H9 (cell line): ENCODE measurements around the gene MRPS23. TPM values are rescaled to one million over a fixed set of nuclear protein-coding genes. Genes with fewer than 3 reads are reported as not detected.

Experiments used
- DNase-seq: peaks from one replicate; pipeline ENCODE4 v3.0.0-alpha.2; 2017
- H2AFZ ChIP-seq: one replicate; pipeline ENCODE4 v1.6.1; 2013; ENCODE audit warnings: mild to moderate bottlenecking, low read length, control low read depth, moderate library complexity
- H2AK5ac ChIP-seq: 2 replicates; pipeline ENCODE4 v1.6.1; 2013; ENCODE audit warnings: low read length, control low read depth, mixed read lengths; ENCODE audit not compliant: insufficient read length
- H2BK120ac ChIP-seq: one replicate; pipeline ENCODE4 v1.6.1; 2013; ENCODE audit warnings: low read depth, mild to moderate bottlenecking, low read length, control low read depth, inconsistent platforms; ENCODE audit not compliant: poor library complexity, severe bottlenecking
- H2BK12ac ChIP-seq: 2 replicates; pipeline ENCODE4 v1.6.1; 2013; ENCODE audit warnings: low read length, control low read depth, mixed read lengths, low read depth; ENCODE audit not compliant: insufficient read length
- H2BK15ac ChIP-seq: 2 replicates; pipeline ENCODE4 v1.6.1; 2013; ENCODE audit warnings: low read depth, low read length, control low read depth
- H2BK20ac ChIP-seq: one replicate; pipeline ENCODE4 v1.6.1; 2013; ENCODE audit warnings: low read depth, mild to moderate bottlenecking, low read length, control low read depth, inconsistent platforms; ENCODE audit not compliant: poor library complexity, severe bottlenecking
- H2BK5ac ChIP-seq: 2 replicates; pipeline ENCODE4 v1.6.1; 2013; ENCODE audit warnings: low read length, control low read depth, mixed read lengths; ENCODE audit not compliant: insufficient read length
- H3K14ac ChIP-seq: 2 replicates; pipeline ENCODE4 v1.6.1; 2013; ENCODE audit warnings: low read length, control low read depth; ENCODE audit not compliant: insufficient read depth
- H3K18ac ChIP-seq: 2 replicates; pipeline ENCODE4 v1.6.1; 2013; ENCODE audit warnings: low read depth, mild to moderate bottlenecking, mixed read lengths, low read length, control low read depth; ENCODE audit not compliant: insufficient read length
- H3K23ac ChIP-seq: 2 replicates; pipeline ENCODE4 v1.6.1; 2013; ENCODE audit warnings: low read length, control low read depth, mixed read lengths, low read depth; ENCODE audit not compliant: insufficient read length
- H3K23me2 ChIP-seq: 2 replicates; pipeline ENCODE4 v1.6.1; 2013; ENCODE audit warnings: low read depth, mild to moderate bottlenecking, mixed read lengths, low read length, control low read depth; ENCODE audit not compliant: insufficient read length, poor library complexity, severe bottlenecking
- H3K27ac ChIP-seq: 2 replicates; pipeline ENCODE4 v1.5.1; 2013; ENCODE audit warnings: low read length, control low read depth, mixed read lengths, low read depth; ENCODE audit not compliant: insufficient read length
- H3K27me3 ChIP-seq: 2 replicates; pipeline ENCODE4 v1.6.1; 2013; ENCODE audit warnings: low read length, control low read depth, inconsistent platforms; ENCODE audit not compliant: insufficient read depth
- H3K4ac ChIP-seq: 2 replicates; pipeline ENCODE4 v1.6.1; 2013; ENCODE audit warnings: low read depth, mild to moderate bottlenecking, control low read depth, inconsistent platforms, low read length, moderate library complexity
- H3K4me1 ChIP-seq: 2 replicates; pipeline ENCODE4 v1.6.1; 2013; ENCODE audit warnings: low read length, control low read depth, inconsistent platforms; ENCODE audit not compliant: insufficient read depth
- H3K4me2 ChIP-seq: 2 replicates; pipeline ENCODE4 v1.6.1; 2013; ENCODE audit warnings: low read length, control low read depth, mixed read lengths; ENCODE audit not compliant: insufficient read length, insufficient read depth
- H3K56ac ChIP-seq: 2 replicates; pipeline ENCODE4 v1.6.1; 2013; ENCODE audit warnings: low read depth, mild to moderate bottlenecking, mixed read lengths, low read length, control low read depth; ENCODE audit not compliant: insufficient read length
- H3K79me1 ChIP-seq: 2 replicates; pipeline ENCODE4 v1.6.1; 2013; ENCODE audit warnings: low read depth, mild to moderate bottlenecking, moderate library complexity, low read length, control low read depth, inconsistent platforms; ENCODE audit not compliant: insufficient read depth, poor library complexity, severe bottlenecking
- H3K79me2 ChIP-seq: 2 replicates; pipeline ENCODE4 v1.6.1; 2013; ENCODE audit warnings: low read length, control low read depth, inconsistent platforms; ENCODE audit not compliant: insufficient read depth
- H3K9ac ChIP-seq: 2 replicates; pipeline ENCODE4 v1.6.1; 2013; ENCODE audit warnings: low read length, control low read depth, mixed read lengths; ENCODE audit not compliant: insufficient read length; ENCODE audit errors: extremely low read depth
- H3K9me3 ChIP-seq: one replicate; pipeline ENCODE4 v1.6.1; 2013; ENCODE audit warnings: low read depth, low read length, inconsistent platforms; ENCODE audit not compliant: control insufficient read depth
- H3T11ph ChIP-seq: one replicate; pipeline ENCODE4 v1.6.1; 2013; ENCODE audit warnings: mild to moderate bottlenecking, low read length, control low read depth, inconsistent platforms
- H4K20me1 ChIP-seq: one replicate; pipeline ENCODE4 v1.6.1; 2013; ENCODE audit not compliant: control insufficient read depth, insufficient read length, insufficient read depth
- H4K5ac ChIP-seq: 2 replicates; pipeline ENCODE4 v1.6.1; 2013; ENCODE audit warnings: low read depth, mild to moderate bottlenecking, mixed read lengths, low read length, control low read depth; ENCODE audit not compliant: insufficient read length
- H4K8ac ChIP-seq: replicated peaks from 2 replicates; pipeline ENCODE4 v1.6.1; 2013; ENCODE audit warnings: low read length, control low read depth, mixed read lengths, low read depth; ENCODE audit not compliant: insufficient read length
- H4K91ac ChIP-seq: 2 replicates; pipeline ENCODE4 v1.6.1; 2013; ENCODE audit warnings: low read depth, mild to moderate bottlenecking, moderate library complexity, mixed read lengths, low read length, control low read depth; ENCODE audit not compliant: insufficient read length
- H3K27ac Mint-ChIP-seq, 3 experiments: 2 replicates in 2 of 3; 3 replicates in 1 of 3; pipeline ENCODE4 v1.8.0; 2020 to 2021; ENCODE audit warnings: mixed read lengths in 3 of 3, mild to moderate bottlenecking in 1 of 3, moderate library complexity in 1 of 3
- H3K27me3 Mint-ChIP-seq: 2 replicates; pipeline ENCODE4 v1.8.0; 2021; ENCODE audit warnings: low read depth, mild to moderate bottlenecking, moderate library complexity, mixed read lengths
- H3K36me3 Mint-ChIP-seq, 3 experiments: 2 replicates in 2 of 3; 3 replicates in 1 of 3; pipeline ENCODE4 v1.8.0; 2020 to 2021; ENCODE audit warnings: low read depth in 3 of 3, mixed read lengths in 3 of 3; ENCODE audit not compliant: insufficient read depth in 1 of 3
- H3K4me1 Mint-ChIP-seq, 2 experiments: 2 replicates each; pipeline ENCODE4 v1.8.0; 2020; ENCODE audit warnings: mixed read lengths in 2 of 2
- H3K4me3 Mint-ChIP-seq, 2 experiments: 2 replicates in 1 of 2; 3 replicates in 1 of 2; pipeline ENCODE4 v1.8.0; 2020 to 2021; ENCODE audit warnings: mild to moderate bottlenecking in 2 of 2, mixed read lengths in 2 of 2, moderate library complexity in 1 of 2
- H3K9me3 Mint-ChIP-seq, 2 experiments: 2 replicates in 1 of 2; 3 replicates in 1 of 2; pipeline ENCODE4 v1.8.0; 2020; ENCODE audit warnings: mild to moderate bottlenecking in 2 of 2, mixed read lengths in 2 of 2, moderate library complexity in 1 of 2
- CTCF ChIP-seq: fragments of 200-600 bp; sonication (generic); conservative IDR thresholded peaks from 3 replicates; pipeline ENCODE4 v1.8.0; 2021; ENCODE audit warnings: antibody characterized with exemption, mild to moderate bottlenecking
- WGBS: extraction: QIAGEN DNeasy Blood & Tissue Kit; methylation state at CpG from one replicate; pipeline ENCODE4 v1.1.7; 2013; ENCODE audit warnings: missing lambda C conversion rate, low lambda C conversion rate, mixed read lengths; ENCODE audit not compliant: insufficient read length; ENCODE audit errors: extremely low coverage; 5-methylcytosine and 5-hydroxymethylcytosine counted together
- total RNA-seq: library from RNA; stranded (reverse); gene quantifications from 2 replicates; pipeline ENCODE4 v1.2.1, GENCODE V29; 2021

The MRPS23 gene
- total RNA-seq, 1 experiment from 2014 or later = 62.0 TPM

DNA sequence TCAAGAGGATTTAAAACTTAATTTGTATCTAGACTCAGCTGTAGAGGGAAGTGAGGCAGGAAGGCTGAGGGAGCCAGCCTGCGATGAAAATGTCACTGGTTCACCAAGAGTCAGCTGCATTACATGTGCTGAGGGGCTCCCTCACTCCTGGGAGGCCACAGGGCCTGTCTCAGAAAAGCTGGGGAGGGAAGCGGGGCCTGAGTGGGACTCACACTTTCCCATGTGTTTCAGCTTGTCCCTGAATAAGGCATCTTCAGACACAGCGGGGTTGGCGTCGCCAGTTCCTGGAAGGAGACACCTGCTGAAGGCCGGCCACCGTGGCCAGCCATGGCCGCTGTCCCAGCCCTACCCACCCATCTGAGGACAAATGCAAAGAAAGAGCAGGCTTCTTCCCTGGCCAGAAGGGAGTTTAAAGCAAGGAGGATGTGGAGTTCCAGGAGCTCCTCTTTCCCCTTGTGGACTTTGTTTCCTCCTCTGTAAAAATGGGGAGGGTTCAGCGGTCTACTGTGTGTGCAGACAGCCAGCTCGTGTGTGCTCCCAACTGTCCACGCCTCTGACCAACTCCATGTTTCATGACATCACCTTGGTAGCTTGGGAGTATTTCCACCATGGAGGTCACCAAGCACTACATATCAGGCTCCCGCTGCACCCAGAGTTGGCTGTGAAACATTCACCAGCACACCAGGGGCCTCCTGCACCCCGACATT, 19.2 kb upstream of the MRPS23 start:
- Histone ChIP-seq H3K18ac (no peak overlapping the region), H3K79me1 (no peaks in the 10 kb centered on the region), H2BK15ac (no peak overlapping the region), H3K27me3 (no peaks in the 10 kb centered on the region; the same call in 1 of the 2 replicates), H3K4me2 (no peak overlapping the region), H3K9ac (no peak overlapping the region), H2BK20ac (no peak overlapping the region), H4K5ac (no peak overlapping the region), H2BK5ac (no peak overlapping the region), H3K23ac (no peak overlapping the region), H3K27ac (no peak overlapping the region), H3T11ph (no peak overlapping the region), H3K79me2 (no peaks in the 10 kb centered on the region), H2AK5ac (no peak overlapping the region), H3K56ac (no peak overlapping the region), H2AFZ (no peak overlapping the region), H3K23me2 (no peaks in the 10 kb centered on the region), H3K4ac (no peak overlapping the region), H2BK12ac (no peak overlapping the region), H2BK120ac (no peak overlapping the region), H3K9me3 (no peaks in the 10 kb centered on the region), H4K91ac (no peak overlapping the region), H4K8ac (no peak overlapping the region), H4K20me1 (no peaks in the 10 kb centered on the region), H3K4me1 (peaks cover 7% of the 10 kb centered on the region; the same call in 1 of the 2 replicates), H3K14ac (no peak overlapping the region; the same call in 1 of the 2 replicates)
- no peaks in the 10 kb centered on the region for H3K9me3 Mint-ChIP-seq
- H3K4me3 Mint-ChIP-seq = no peak overlapping the region
- WGBS = no CpG with 5 or more reads among the region's 13 CpGs
- peaks cover 31% of the 10 kb centered on the region for H3K27me3 Mint-ChIP-seq
- peak; percentile 34 for DNase-seq
- H3K27ac Mint-ChIP-seq = peak overlapping the region in 2 of 3 experiments; percentile 58 to 79; a peak in 3 of 7 replicates
- H3K36me3 Mint-ChIP-seq = peaks cover 4 to 13% (median 9%) of the 10 kb centered on the region in 3 experiments; a peak in 3 of 7 replicates
- no peak for TF ChIP-seq CTCF
- H3K4me1 Mint-ChIP-seq = peaks cover 41 to 44% of the 10 kb centered on the region in 2 experiments
